Measurements from ENCODE around the gene XPC. TPM values are rescaled to one million over a fixed set of nuclear protein-coding genes. Genes with fewer than 3 reads are reported as not detected.
A peak's percentile ranks its signal among the peaks of the same experiment; 100 is the strongest.

XPC gene
- total RNA-seq, 1 experiment from 2014 or later = 57.2 TPM

GRCh38 chr3:14186854-14187458 is 8.6 kb upstream of the XPC start:
- no peak for DNase-seq (ENCODE audit: low spot score)
- peaks cover 9% of the 10 kb centered on the region for H3K4me1 ChIP-seq (ENCODE audit: insufficient read depth, low read length, poor library complexity, severe bottlenecking)
- ChIA-PET CTCF (no interaction called here), POLR2A (ENCODE audit: low non-redundant PET) (no interaction called here)
- H3K27ac ChIP-seq (ENCODE audit: low read depth, low read length, poor library complexity, severe bottlenecking) = no peak overlapping the region
- no peaks in the 10 kb centered on the region for H3K27me3 ChIP-seq (replicated peaks; ENCODE audit: insufficient read depth, low read depth, low read length, poor library complexity)
- H3K36me3 ChIP-seq (ENCODE audit: insufficient read depth, low read length, poor library complexity, severe bottlenecking) = peaks cover 33% of the 10 kb centered on the region
- H3K4me3 ChIP-seq (ENCODE audit: low read depth, low read length, poor library complexity, severe bottlenecking) = no peak overlapping the region
- BruUV-seq (replicated peaks) = no TSS peak
- intact Hi-C loops (cut with micrococcal nuclease; ENCODE audit: unreplicated experiment) = no loop called here
- TF ChIP-seq, protein P1, sequence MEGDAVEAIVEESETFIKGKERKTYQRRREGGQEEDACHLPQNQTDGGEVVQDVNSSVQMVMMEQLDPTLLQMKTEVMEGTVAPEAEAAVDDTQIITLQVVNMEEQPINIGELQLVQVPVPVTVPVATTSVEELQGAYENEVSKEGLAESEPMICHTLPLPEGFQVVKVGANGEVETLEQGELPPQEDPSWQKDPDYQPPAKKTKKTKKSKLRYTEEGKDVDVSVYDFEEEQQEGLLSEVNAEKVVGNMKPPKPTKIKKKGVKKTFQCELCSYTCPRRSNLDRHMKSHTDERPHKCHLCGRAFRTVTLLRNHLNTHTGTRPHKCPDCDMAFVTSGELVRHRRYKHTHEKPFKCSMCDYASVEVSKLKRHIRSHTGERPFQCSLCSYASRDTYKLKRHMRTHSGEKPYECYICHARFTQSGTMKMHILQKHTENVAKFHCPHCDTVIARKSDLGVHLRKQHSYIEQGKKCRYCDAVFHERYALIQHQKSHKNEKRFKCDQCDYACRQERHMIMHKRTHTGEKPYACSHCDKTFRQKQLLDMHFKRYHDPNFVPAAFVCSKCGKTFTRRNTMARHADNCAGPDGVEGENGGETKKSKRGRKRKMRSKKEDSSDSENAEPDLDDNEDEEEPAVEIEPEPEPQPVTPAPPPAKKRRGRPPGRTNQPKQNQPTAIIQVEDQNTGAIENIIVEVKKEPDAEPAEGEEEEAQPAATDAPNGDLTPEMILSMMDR (conservative IDR thresholded peaks at IDR 0.05; ENCODE audit: low read depth, low read length) = no peak
- no peaks in the 10 kb centered on the region for H3K9me3 ChIP-seq (ENCODE audit: low read depth, low read length, poor library complexity, severe bottlenecking)

DNA sequence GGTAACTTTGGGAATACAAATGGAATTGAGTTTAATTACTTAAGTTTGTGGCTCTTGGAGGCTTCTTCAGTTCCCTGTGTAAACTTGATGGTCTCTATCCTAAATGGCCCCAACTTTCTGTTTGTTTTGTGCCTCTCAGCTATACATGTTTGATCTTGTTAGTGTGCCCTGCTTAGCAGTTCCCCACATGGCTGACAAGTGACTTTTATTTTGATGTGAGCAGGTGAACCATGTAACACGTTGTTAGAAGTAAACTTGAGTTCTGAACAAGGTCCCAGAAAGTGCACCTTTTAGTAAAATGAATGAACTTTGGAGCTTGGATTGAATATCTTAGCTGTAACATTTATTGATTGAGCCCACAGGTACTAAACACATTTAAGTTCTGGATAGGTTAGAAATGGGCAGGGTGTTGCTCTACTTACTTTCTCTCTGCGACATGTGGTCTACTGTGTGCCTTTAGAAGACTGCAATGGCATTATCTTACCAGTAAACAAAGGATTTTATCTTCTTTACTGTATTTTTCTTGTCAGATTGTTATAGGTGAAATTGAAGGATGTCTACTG is 4.7 kb upstream of the XPC start:
- CTCF ChIA-PET = no interaction called here
- Histone ChIP-seq H3K4me1 (ENCODE audit: insufficient read depth, low read length, poor library complexity, severe bottlenecking) (peaks cover 13% of the 10 kb centered on the region), H3K9me3 (ENCODE audit: low read depth, low read length, poor library complexity, severe bottlenecking) (no peaks in the 10 kb centered on the region), H3K4me3 (ENCODE audit: low read depth, low read length, poor library complexity, severe bottlenecking) (no peak overlapping the region), H3K27me3 (replicated peaks; ENCODE audit: insufficient read depth, low read depth, low read length, poor library complexity) (no peaks in the 10 kb centered on the region), H3K36me3 (ENCODE audit: insufficient read depth, low read length, poor library complexity, severe bottlenecking) (peaks cover 42% of the 10 kb centered on the region), H3K27ac (ENCODE audit: low read depth, low read length, poor library complexity, severe bottlenecking) (no peak overlapping the region)
- no peak for TF ChIP-seq EZH2 (IDR thresholded peaks at IDR 0.05; ENCODE audit: borderline replicate concordance, low read depth, low read length, poor library complexity, severe bottlenecking)
- TF ChIP-seq, protein P1 (conservative IDR thresholded peaks at IDR 0.05; ENCODE audit: low read depth, low read length) = no peak
- POLR2A ChIA-PET (ENCODE audit: low non-redundant PET) = no interaction called here
- DNase-seq (ENCODE audit: low spot score) = no peak
- intact Hi-C loops (cut with micrococcal nuclease; ENCODE audit: unreplicated experiment) = no loop called here
- BruUV-seq (replicated peaks) = no TSS peak

DNA sequence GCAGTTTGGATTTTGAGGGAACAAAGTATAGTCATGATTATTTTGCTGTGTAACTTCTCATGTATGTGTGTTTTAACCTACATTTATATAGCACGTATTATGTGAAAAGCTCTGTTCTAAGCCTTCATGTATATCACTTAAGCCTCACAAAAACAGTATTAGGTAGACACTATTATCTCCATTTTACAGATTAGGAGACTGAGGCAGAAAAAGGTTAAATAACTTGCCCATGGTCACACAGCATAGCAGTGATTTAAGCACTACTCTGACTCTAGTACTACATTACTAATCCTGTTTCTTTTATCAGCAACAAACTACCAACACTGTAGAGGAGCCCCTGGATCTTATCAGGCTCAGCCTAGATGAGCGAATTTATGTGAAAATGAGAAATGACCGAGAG is 2.9 kb upstream of the XPC start:
- DNase-seq (ENCODE audit: low spot score) = no peak
- TSS peak; percentile 0 for BruUV-seq (replicated peaks)
- peaks cover 16% of the 10 kb centered on the region for H3K4me1 ChIP-seq (ENCODE audit: insufficient read depth, low read length, poor library complexity, severe bottlenecking)
- TF ChIP-seq EZH2 (IDR thresholded peaks at IDR 0.05; ENCODE audit: borderline replicate concordance, low read depth, low read length, poor library complexity, severe bottlenecking) = no peak
- TF ChIP-seq, protein P1 (conservative IDR thresholded peaks at IDR 0.05; ENCODE audit: low read depth, low read length) = no peak
- POLR2A ChIA-PET (ENCODE audit: low non-redundant PET) = no interaction called here
- no peaks in the 10 kb centered on the region for H3K27me3 ChIP-seq (replicated peaks; ENCODE audit: insufficient read depth, low read depth, low read length, poor library complexity)
- peaks cover 42% of the 10 kb centered on the region for H3K36me3 ChIP-seq (ENCODE audit: insufficient read depth, low read length, poor library complexity, severe bottlenecking)
- no peaks in the 10 kb centered on the region for H3K9me3 ChIP-seq (ENCODE audit: low read depth, low read length, poor library complexity, severe bottlenecking)
- intact Hi-C loops (cut with micrococcal nuclease; ENCODE audit: unreplicated experiment) = no loop called here
- CTCF ChIA-PET = no interaction called here
- H3K27ac ChIP-seq (ENCODE audit: low read depth, low read length, poor library complexity, severe bottlenecking) = no peak overlapping the region
- no peak overlapping the region for H3K4me3 ChIP-seq (ENCODE audit: low read depth, low read length, poor library complexity, severe bottlenecking)
